Right lobe of liver (tissue), 4 donors: ENCODE data around the gene SRP14.

Experiments
- POLR2A ChIP-seq: fragments of 450-650 bp; IDR thresholded peaks from one replicate; pipeline ENCODE4 v1.6.1; 2017; ENCODE audit warnings: antibody characterized with exemption, mild to moderate bottlenecking
- TF ChIP-seq, protein P1 (sequence below), 4 donors: fragments of 200-600 bp in 3 of 4; fragments of 450-650 bp in 1 of 4; IDR thresholded peaks; one replicate each; pipeline versions ENCODE4 v1.5.1 to v1.8.0; 2016 to 2022; ENCODE audit warnings: antibody characterized with exemption in 4 of 4, mild to moderate bottlenecking in 2 of 4
- donor health status: DM: no; HTN: no; CAD: no.
- donor health status: DM: no; HTN: no; CAD: no.
- donor health status: DM: no; HTN: yes; CAD: no.

GRCh38 chr15:40085266-40085665 lies 46.3 kb upstream of the SRP14 start:
- TF ChIP-seq, protein P1, sequence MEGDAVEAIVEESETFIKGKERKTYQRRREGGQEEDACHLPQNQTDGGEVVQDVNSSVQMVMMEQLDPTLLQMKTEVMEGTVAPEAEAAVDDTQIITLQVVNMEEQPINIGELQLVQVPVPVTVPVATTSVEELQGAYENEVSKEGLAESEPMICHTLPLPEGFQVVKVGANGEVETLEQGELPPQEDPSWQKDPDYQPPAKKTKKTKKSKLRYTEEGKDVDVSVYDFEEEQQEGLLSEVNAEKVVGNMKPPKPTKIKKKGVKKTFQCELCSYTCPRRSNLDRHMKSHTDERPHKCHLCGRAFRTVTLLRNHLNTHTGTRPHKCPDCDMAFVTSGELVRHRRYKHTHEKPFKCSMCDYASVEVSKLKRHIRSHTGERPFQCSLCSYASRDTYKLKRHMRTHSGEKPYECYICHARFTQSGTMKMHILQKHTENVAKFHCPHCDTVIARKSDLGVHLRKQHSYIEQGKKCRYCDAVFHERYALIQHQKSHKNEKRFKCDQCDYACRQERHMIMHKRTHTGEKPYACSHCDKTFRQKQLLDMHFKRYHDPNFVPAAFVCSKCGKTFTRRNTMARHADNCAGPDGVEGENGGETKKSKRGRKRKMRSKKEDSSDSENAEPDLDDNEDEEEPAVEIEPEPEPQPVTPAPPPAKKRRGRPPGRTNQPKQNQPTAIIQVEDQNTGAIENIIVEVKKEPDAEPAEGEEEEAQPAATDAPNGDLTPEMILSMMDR (IDR thresholded peaks at IDR 0.05): no peak
- no peak for TF ChIP-seq POLR2A
